A673 (cell line): ENCODE results near the gene OR7A5. TPM values are rescaled to one million over a fixed set of nuclear protein-coding genes. Genes with fewer than 3 reads are reported as not detected.

Experiments used
- BruUV-seq: library from RNA; stranded (reverse); fragments of 400-500 nt; replicated peaks from 2 replicates; lab custom pipeline; 2021; lab: Mats Ljungman, UMichigan
- CTCF ChIA-PET: fragments of 300-600 bp; sonication (Branson Sonifier 250); formaldehyde crosslinking; loops from one replicate; lab custom pipeline; 2022; ENCODE audit warnings: antibody characterized with exemption; lab: Charles Lee
- POLR2A ChIA-PET: fragments of 300-600 bp; sonication (Branson Sonifier 250); formaldehyde crosslinking; loops from one replicate; lab custom pipeline; 2022; ENCODE audit warnings: antibody characterized with exemption; ENCODE audit not compliant: low non-redundant PET; lab: Charles Lee
- DNase-seq: peaks from one replicate; pipeline ENCODE4 v3.0.0-alpha.2; 2015; ENCODE audit warnings: low spot score
- H3K27ac ChIP-seq: fragments of 200-600 bp; sonication (generic); 2 replicates; pipeline ENCODE4 v1.5.1; 2016; ENCODE audit warnings: mixed run types, low read depth, mild to moderate bottlenecking, mixed read lengths, antibody characterized with exemption, low read length; ENCODE audit not compliant: poor library complexity, severe bottlenecking
- H3K27me3 ChIP-seq: fragments of 200-600 bp; sonication (generic); replicated peaks from 2 replicates; pipeline ENCODE4 v1.6.1; 2017; ENCODE audit warnings: mixed run types, low read depth, mild to moderate bottlenecking, mixed read lengths, antibody characterized with exemption, low read length; ENCODE audit not compliant: insufficient read depth, poor library complexity
- H3K36me3 ChIP-seq: fragments of 200-600 bp; sonication (generic); 2 replicates; pipeline ENCODE4 v1.6.1; 2016; ENCODE audit warnings: mixed run types, mild to moderate bottlenecking, mixed read lengths, antibody characterized with exemption, low read length; ENCODE audit not compliant: insufficient read depth, poor library complexity, severe bottlenecking
- H3K4me1 ChIP-seq: fragments of 200-600 bp; sonication (generic); 2 replicates; pipeline ENCODE4 v1.6.1; 2017; ENCODE audit warnings: mixed run types, mild to moderate bottlenecking, mixed read lengths, antibody characterized with exemption, low read length; ENCODE audit not compliant: insufficient read depth, poor library complexity, severe bottlenecking
- H3K4me3 ChIP-seq: fragments of 200-600 bp; sonication (generic); 2 replicates; pipeline ENCODE4 v1.5.1; 2016; ENCODE audit warnings: low read depth, mixed run types, mild to moderate bottlenecking, mixed read lengths, low read length; ENCODE audit not compliant: poor library complexity, severe bottlenecking
- H3K9me3 ChIP-seq: fragments of 200-600 bp; sonication (generic); 2 replicates; pipeline ENCODE4 v1.6.1; 2016; ENCODE audit warnings: mixed run types, low read depth, mild to moderate bottlenecking, mixed read lengths, antibody characterized with exemption, low read length; ENCODE audit not compliant: poor library complexity, severe bottlenecking
- CTCF ChIP-seq: fragments of 300-800, 200-600 bp; sonication (generic); conservative IDR thresholded peaks from 2 replicates; pipeline ENCODE4 v1.5.1; 2017; ENCODE audit warnings: low read depth, mild to moderate bottlenecking, antibody characterized with exemption, low read length, moderate library complexity, mixed read lengths
- EZH2 ChIP-seq: fragments of 200-600 bp; sonication (generic); IDR thresholded peaks from 2 replicates; pipeline ENCODE4 v1.6.1; 2017; ENCODE audit warnings: borderline replicate concordance, low read depth, mild to moderate bottlenecking, mixed read lengths, antibody characterized with exemption, low read length; ENCODE audit not compliant: poor library complexity, severe bottlenecking
- intact Hi-C: fragments of 100-400 bp; cut with micrococcal nuclease; formaldehyde crosslinking; loops from one replicate; pipeline ENCODE4 v1.10.0; 2022; ENCODE audit not compliant: unreplicated experiment
- total RNA-seq: library from RNA; stranded (reverse); gene quantifications from 2 replicates; pipeline ENCODE4 v1.2.3, GENCODE V29; 2021

The OR7A5 gene
- total RNA-seq, 1 experiment from 2014 or later, result not detected

- TF ChIP-seq EZH2, result no peak
- no peak overlapping the region for H3K4me3 ChIP-seq
- ChIA-PET CTCF (no interaction called here), POLR2A (no interaction called here)
- peaks cover 28% of the 10 kb centered on the region for H3K27me3 ChIP-seq
- DNase-seq, result no peak
- BruUV-seq, result no TSS peak
- intact Hi-C loops, result no loop called here
- no peaks in the 10 kb centered on the region for H3K36me3 ChIP-seq
- no peaks in the 10 kb centered on the region for H3K9me3 ChIP-seq
- no peaks in the 10 kb centered on the region for H3K4me1 ChIP-seq
- no peak overlapping the region for H3K27ac ChIP-seq
Measured at GRCh38 chr19:14826006-14826405, 9.0 kb downstream of the OR7A5 start.

DNA sequence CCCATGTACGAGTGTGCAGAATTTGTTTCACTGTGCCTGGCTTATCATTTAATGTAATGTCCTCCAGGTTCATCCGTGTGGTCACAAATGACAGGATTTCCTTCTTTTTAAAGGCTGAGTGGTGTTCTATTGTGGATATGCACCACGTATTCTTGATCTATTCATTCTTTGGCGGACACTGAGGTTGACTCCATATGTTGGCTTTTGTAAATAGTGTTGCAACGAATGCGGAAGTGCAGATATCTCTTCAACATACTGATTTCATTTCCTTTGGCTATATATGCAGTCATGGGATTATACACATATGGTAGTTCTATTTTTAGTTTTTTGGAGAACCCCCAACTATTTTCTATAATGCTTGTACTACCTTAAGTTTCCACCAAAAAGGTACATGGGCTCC is 13.0 kb downstream of the OR7A5 start:
- no TSS peak for BruUV-seq
- CTCF ChIA-PET, result no interaction called here
- no peaks in the 10 kb centered on the region for H3K9me3 ChIP-seq

GRCh38 chr19:14818588-14818987 is 16.4 kb downstream of the OR7A5 start:
- no peak overlapping the region for H3K4me3 ChIP-seq
- H3K9me3 ChIP-seq, result no peaks in the 10 kb centered on the region
- BruUV-seq, result no TSS peak
- ChIA-PET POLR2A (no interaction called here), CTCF (no interaction called here)
- H3K27me3 ChIP-seq, result no peaks in the 10 kb centered on the region
- intact Hi-C loops, result no loop called here
- no peaks in the 10 kb centered on the region for H3K4me1 ChIP-seq
- no peak for TF ChIP-seq CTCF
- no peak for TF ChIP-seq EZH2
- H3K27ac ChIP-seq, result no peak overlapping the region
- no peaks in the 10 kb centered on the region for H3K36me3 ChIP-seq
- no peak for DNase-seq

More for the DNA sequence above, 13.0 kb downstream of the OR7A5 start:
- TF ChIP-seq EZH2 (no peak), CTCF (no peak)
- Histone ChIP-seq H3K36me3 (no peaks in the 10 kb centered on the region), H3K4me3 (no peak overlapping the region), H3K27me3 (peaks cover 11% of the 10 kb centered on the region), H3K27ac (no peak overlapping the region), H3K4me1 (no peaks in the 10 kb centered on the region)
- intact Hi-C loops, result no loop called here
- POLR2A ChIA-PET, result no interaction called here
- DNase-seq, result no peak

- no TSS peak for BruUV-seq
- Histone ChIP-seq H3K4me1 (no peaks in the 10 kb centered on the region), H3K27ac (no peak overlapping the region), H3K36me3 (no peaks in the 10 kb centered on the region), H3K4me3 (no peak overlapping the region), H3K27me3 (no peaks in the 10 kb centered on the region), H3K9me3 (no peaks in the 10 kb centered on the region)
- ChIA-PET POLR2A (no interaction called here), CTCF (no interaction called here)
- TF ChIP-seq EZH2, result no peak
- no peak for TF ChIP-seq CTCF
- intact Hi-C loops, result no loop called here
- no peak for DNase-seq
Measured at GRCh38 chr19:14817052-14817451, 17.9 kb downstream of the OR7A5 start.
